Stomach (tissue), 4 donors: ENCODE data around the gene COL11A2.

Experiments used
- CTCF ChIP-seq, 7 experiments: fragments of 450-650 bp in 4 of 7; fragments of 200-600 bp in 3 of 7; sonication (generic) in 3 of 7; IDR thresholded peaks; one replicate each; pipeline ENCODE4 v1.5.1; 2016 to 2019; ENCODE audit warnings: antibody characterized with exemption in 7 of 7, control low read depth in 2 of 7, mild to moderate bottlenecking in 1 of 7
- EP300 ChIP-seq: sonication (generic); formaldehyde crosslinking; IDR thresholded peaks from one replicate; pipeline ENCODE4 v1.6.1; 2017; ENCODE audit warnings: antibody characterized with exemption
- POLR2A ChIP-seq, 4 donors: fragments of 450-650 bp; IDR thresholded peaks; one replicate each; pipeline ENCODE4 v1.6.1; 2016; ENCODE audit warnings: antibody characterized with exemption in 4 of 4, control low read depth in 2 of 4, mild to moderate bottlenecking in 1 of 4, moderate library complexity in 1 of 4
- POLR2AphosphoS5 ChIP-seq, 3 donors: sonication (generic); formaldehyde crosslinking; IDR thresholded peaks; one replicate each; pipeline ENCODE4 v1.6.1; 2016; ENCODE audit warnings: antibody characterized with exemption in 3 of 3

- TF ChIP-seq POLR2AphosphoS5 (IDR thresholded peaks at IDR 0.05) (no peak), CTCF (IDR thresholded peaks at IDR 0.05) (no peak), POLR2A (IDR thresholded peaks at IDR 0.05) (no peak), EP300 (no peak)
Observed at GRCh38 chr6:33170176-33171015, 21.9 kb downstream of the COL11A2 start.
